Smooth muscle cell (in vitro differentiated cells): ENCODE results near the gene OGFOD3. TPM values are rescaled to one million over a fixed set of nuclear protein-coding genes. Genes with fewer than 3 reads are reported as not detected.

ENCODE experiments used
- DNase-seq: peaks from one replicate; lab custom pipeline; 2025; ENCODE audit not compliant: unreplicated experiment; lab: John Stamatoyannopoulos, UW
- H2AFZ ChIP-seq: fragments of 200-600 bp; sonication (generic); 2 replicates; pipeline ENCODE4 v1.6.0; 2016; ENCODE audit warnings: antibody characterized with exemption, low read depth, mild to moderate bottlenecking
- H3F3A ChIP-seq: fragments of 200-600 bp; sonication (generic); 2 replicates; pipeline ENCODE4 v1.6.0; 2017; ENCODE audit warnings: antibody characterized with exemption, low read depth
- H3K27ac ChIP-seq: fragments of 200-600 bp; sonication (generic); 2 replicates; pipeline ENCODE4 v1.5.1; 2016; ENCODE audit warnings: low read depth, mild to moderate bottlenecking
- H3K27me3 ChIP-seq: fragments of 200-600 bp; sonication (generic); 2 replicates; pipeline ENCODE4 v1.6.1; 2016; ENCODE audit warnings: low read depth, mild to moderate bottlenecking
- H3K36me3 ChIP-seq: fragments of 200-600 bp; sonication (generic); 2 replicates; pipeline ENCODE4 v1.5.1; 2016; ENCODE audit warnings: low read depth
- H3K4me1 ChIP-seq: fragments of 200-600 bp; sonication (generic); 2 replicates; pipeline ENCODE4 v1.5.1; 2016; ENCODE audit warnings: low read depth
- H3K4me2 ChIP-seq: fragments of 200-600 bp; sonication (generic); 2 replicates; pipeline ENCODE4 v1.6.0; 2016; ENCODE audit warnings: mild to moderate bottlenecking
- H3K4me3 ChIP-seq: fragments of 200-600 bp; sonication (generic); 2 replicates; pipeline ENCODE4 v1.5.1; 2016; ENCODE audit warnings: mild to moderate bottlenecking
- H3K79me2 ChIP-seq: fragments of 200-600 bp; sonication (generic); 2 replicates; pipeline ENCODE4 v1.6.0; 2016; ENCODE audit warnings: low read depth, mild to moderate bottlenecking
- H3K9ac ChIP-seq: fragments of 200-600 bp; sonication (generic); 2 replicates; pipeline ENCODE4 v1.6.0; 2016; ENCODE audit warnings: low read depth
- H3K9me3 ChIP-seq: fragments of 200-600 bp; sonication (generic); replicated peaks from 2 replicates; pipeline ENCODE4 v1.5.1; 2016; ENCODE audit warnings: low read depth
- H4K20me1 ChIP-seq: fragments of 200-600 bp; sonication (generic); 2 replicates; pipeline ENCODE4 v1.6.0; 2016; ENCODE audit warnings: low read depth
- WGBS: methylation state at CpG from one replicate; pipeline ENCODE4 v1.1.7; 2016; ENCODE audit warnings: low lambda C conversion rate; 5-methylcytosine and 5-hydroxymethylcytosine counted together
- polyA plus RNA-seq: library from polyadenylated mRNA; unstranded; fragments of >200 nt; fragmentation: Nextera tagmentation; extraction: Ambion mirVana; gene quantifications from 2 replicates; pipeline ENCODE4 v1.2.1, GENCODE V29; 2016
- total RNA-seq: library from RNA; depleted of rRNA; stranded (reverse); fragments of >200 nt; gene quantifications from 2 replicates; pipeline ENCODE4 v1.2.3, GENCODE V29; 2014
- TF ChIP-seq, protein P1 (sequence below): fragments of 200-600 bp; sonication (generic); IDR thresholded peaks from 2 replicates; pipeline ENCODE4 v1.5.1; 2017; ENCODE audit warnings: borderline replicate concordance, mild to moderate bottlenecking, antibody characterized with exemption; ENCODE audit not compliant: insufficient read depth, poor library complexity, severe bottlenecking

The OGFOD3 gene
- total and polyA plus RNA-seq, 2 experiments from 2014 or later = 10.5 to 30.4 TPM

DNA sequence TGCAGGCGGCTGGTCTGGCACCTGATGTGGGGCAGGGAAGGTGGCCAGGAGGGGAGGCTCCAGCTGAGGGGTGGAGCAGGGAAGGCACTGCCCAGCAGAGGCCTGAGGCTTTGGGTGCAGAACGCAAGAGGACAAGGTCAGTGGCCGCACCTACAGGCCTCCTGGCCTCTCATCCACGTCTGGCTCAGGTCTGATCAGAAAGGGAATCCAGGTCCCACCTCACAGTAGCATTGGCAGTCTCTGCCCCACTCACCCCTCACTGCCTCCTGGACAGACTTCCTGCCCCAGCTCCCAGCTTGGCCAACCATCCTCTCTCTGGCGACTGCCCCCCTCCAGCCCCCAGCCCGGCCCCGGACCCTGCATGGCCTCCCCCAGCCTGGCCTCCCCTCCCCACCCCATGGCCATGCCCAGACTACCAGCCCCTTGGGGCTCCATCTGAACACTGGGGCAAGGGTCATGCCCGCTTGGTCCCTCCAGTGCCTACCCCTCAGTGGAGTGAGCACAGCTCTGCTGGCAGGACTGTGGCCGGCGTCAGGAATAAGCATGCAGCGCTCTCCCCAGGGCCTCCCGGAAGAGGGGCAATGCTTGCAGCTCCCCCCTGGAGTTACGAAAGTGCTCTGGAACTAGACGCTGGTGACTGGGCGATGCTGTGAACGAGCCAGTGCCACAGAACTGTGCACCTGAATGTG lies 42.2 kb downstream of the OGFOD3 start:
- WGBS = 86% methylated on average over 15 of the region's 16 CpGs
- no peaks in the 10 kb centered on the region for H4K20me1 ChIP-seq
- H3K27ac ChIP-seq = no peak overlapping the region
- H3K36me3 ChIP-seq = no peaks in the 10 kb centered on the region
- H3K9me3 ChIP-seq = no peaks in the 10 kb centered on the region
- H3K4me3 ChIP-seq = no peak overlapping the region
- no peaks in the 10 kb centered on the region for H3F3A ChIP-seq
- H2AFZ ChIP-seq = no peak overlapping the region
- H3K4me2 ChIP-seq = no peak overlapping the region
- TF ChIP-seq, protein P1, sequence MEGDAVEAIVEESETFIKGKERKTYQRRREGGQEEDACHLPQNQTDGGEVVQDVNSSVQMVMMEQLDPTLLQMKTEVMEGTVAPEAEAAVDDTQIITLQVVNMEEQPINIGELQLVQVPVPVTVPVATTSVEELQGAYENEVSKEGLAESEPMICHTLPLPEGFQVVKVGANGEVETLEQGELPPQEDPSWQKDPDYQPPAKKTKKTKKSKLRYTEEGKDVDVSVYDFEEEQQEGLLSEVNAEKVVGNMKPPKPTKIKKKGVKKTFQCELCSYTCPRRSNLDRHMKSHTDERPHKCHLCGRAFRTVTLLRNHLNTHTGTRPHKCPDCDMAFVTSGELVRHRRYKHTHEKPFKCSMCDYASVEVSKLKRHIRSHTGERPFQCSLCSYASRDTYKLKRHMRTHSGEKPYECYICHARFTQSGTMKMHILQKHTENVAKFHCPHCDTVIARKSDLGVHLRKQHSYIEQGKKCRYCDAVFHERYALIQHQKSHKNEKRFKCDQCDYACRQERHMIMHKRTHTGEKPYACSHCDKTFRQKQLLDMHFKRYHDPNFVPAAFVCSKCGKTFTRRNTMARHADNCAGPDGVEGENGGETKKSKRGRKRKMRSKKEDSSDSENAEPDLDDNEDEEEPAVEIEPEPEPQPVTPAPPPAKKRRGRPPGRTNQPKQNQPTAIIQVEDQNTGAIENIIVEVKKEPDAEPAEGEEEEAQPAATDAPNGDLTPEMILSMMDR = no peak
- no peak overlapping the region for H3K9ac ChIP-seq
- no peaks in the 10 kb centered on the region for H3K4me1 ChIP-seq
- peaks cover 26% of the 10 kb centered on the region for H3K27me3 ChIP-seq
- H3K79me2 ChIP-seq = no peaks in the 10 kb centered on the region
- no peak for DNase-seq

DNA sequence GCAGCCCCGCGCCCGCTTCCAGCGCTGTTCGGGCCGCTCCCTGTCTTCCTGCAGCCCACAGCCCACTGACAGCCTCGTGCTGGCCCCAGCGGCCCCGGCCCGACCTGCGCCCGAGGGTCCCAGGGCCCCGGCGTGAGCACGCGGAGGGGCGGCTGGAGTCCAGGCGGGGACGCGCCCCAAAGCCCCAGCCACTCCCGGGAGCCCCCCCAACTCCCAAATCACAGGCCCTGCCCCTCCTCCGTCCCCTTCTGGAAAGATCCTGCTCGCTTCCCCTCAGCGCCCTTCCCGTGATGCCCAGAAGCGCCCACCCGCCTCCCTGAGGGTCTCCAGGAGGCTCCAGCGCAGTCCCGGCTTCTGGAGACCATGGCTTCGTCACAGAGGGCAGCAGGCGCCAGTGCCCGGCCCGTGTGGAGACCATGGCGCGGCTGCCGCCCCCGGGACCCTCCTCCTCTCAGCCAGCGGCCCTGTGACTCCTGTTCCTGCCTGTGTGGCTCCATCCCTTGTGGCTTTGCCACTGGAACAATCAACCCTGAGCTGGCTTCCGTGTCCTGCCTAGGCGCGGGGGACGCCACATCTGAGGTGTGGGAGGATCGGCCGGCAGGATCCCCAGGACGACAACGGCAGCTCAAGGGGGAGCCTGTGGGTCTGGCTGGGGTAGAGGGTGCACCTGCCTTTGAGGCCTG lies 42.9 kb downstream of the OGFOD3 start:
- H3K4me3 ChIP-seq = no peak overlapping the region
- H3K27me3 ChIP-seq = peaks cover 32% of the 10 kb centered on the region
- no peaks in the 10 kb centered on the region for H3K36me3 ChIP-seq
- DNase-seq = no peak
- no peak overlapping the region for H3K27ac ChIP-seq
- WGBS = 96% methylated on average over 32 of the region's 46 CpGs
- no peaks in the 10 kb centered on the region for H3K4me1 ChIP-seq
- TF ChIP-seq, protein P1 = no peak
- no peak overlapping the region for H2AFZ ChIP-seq
- no peaks in the 10 kb centered on the region for H4K20me1 ChIP-seq
- H3K79me2 ChIP-seq = no peaks in the 10 kb centered on the region
- H3K9ac ChIP-seq = no peak overlapping the region
- no peaks in the 10 kb centered on the region for H3K9me3 ChIP-seq
- no peak overlapping the region for H3K4me2 ChIP-seq
- no peaks in the 10 kb centered on the region for H3F3A ChIP-seq

- Histone ChIP-seq H3K27ac (no peak overlapping the region), H3K79me2 (no peaks in the 10 kb centered on the region), H3K36me3 (no peaks in the 10 kb centered on the region), H2AFZ (no peak overlapping the region), H3K4me3 (no peak overlapping the region), H3K4me1 (no peaks in the 10 kb centered on the region), H3K4me2 (no peak overlapping the region), H3K27me3 (peaks cover 40% of the 10 kb centered on the region), H3F3A (no peaks in the 10 kb centered on the region), H3K9ac (no peak overlapping the region), H3K9me3 (no peaks in the 10 kb centered on the region), H4K20me1 (no peaks in the 10 kb centered on the region)
- TF ChIP-seq, protein P1 = no peak
- 96% methylated on average over 71 of the region's 79 CpGs for WGBS
- no peak for DNase-seq
Observed at GRCh38 chr17:82374626-82375331, 43.6 kb downstream of the OGFOD3 start.
